HEK293 (cell line): Measurements from ENCODE around the gene GABRB2.

Source experiments
- CTCF ChIA-PET: fragments of 350-600 bp; formaldehyde crosslinking; extraction: SDS; loops from one replicate; lab custom pipeline; 2021; ENCODE audit warnings: antibody characterized with exemption; lab: Yijun Ruan, JAX
- POLR2A ChIA-PET: fragments of 300-600 bp; formaldehyde crosslinking; extraction: SDS; loops from one replicate; lab custom pipeline; 2020; ENCODE audit warnings: antibody characterized with exemption, inconsistent platforms; lab: Yijun Ruan, JAX
- H3K27ac ChIP-seq: fragments of 200-500 bp; sonication (Bioruptor generic); 2 replicates; pipeline ENCODE4 v1.5.1; 2014; ENCODE audit warnings: low read depth, low read length, control low read depth, inconsistent platforms; ENCODE audit errors: extremely low read depth
- H3K36me3 ChIP-seq, 2 experiments: fragments of 200-500 bp in 1 of 2; sonication (Bioruptor generic) in 1 of 2; 1 replicate in 1 of 2; 2 replicates in 1 of 2; pipeline ENCODE4 v1.5.1; 2014 to 2017; ENCODE audit warnings: inconsistent platforms in 2 of 2, low read length in 2 of 2; ENCODE audit not compliant: control insufficient read depth in 2 of 2, insufficient read depth in 1 of 2
- H3K4me1 ChIP-seq: fragments of 200-500 bp; sonication (Bioruptor generic); 2 replicates; pipeline ENCODE4 v1.5.1; 2014; ENCODE audit warnings: mild to moderate bottlenecking, low read length, inconsistent platforms; ENCODE audit not compliant: control insufficient read depth, insufficient read depth
- H3K4me3 ChIP-seq: 2 replicates; pipeline ENCODE4 v1.5.1; 2011; ENCODE audit warnings: low read depth, mild to moderate bottlenecking, control low read depth, low read length, moderate library complexity
- H3K9me3 ChIP-seq: fragments of 200-500 bp; sonication (Bioruptor generic); 2 replicates; pipeline ENCODE4 v1.5.1; 2014; ENCODE audit warnings: low read depth, low read length, inconsistent platforms; ENCODE audit not compliant: control insufficient read depth, insufficient read depth
- GLIS2 ChIP-seq: fragments of 450-650 bp; formaldehyde crosslinking; IDR thresholded peaks from 2 replicates; pipeline ENCODE4 v1.5.1; 2016; ENCODE audit warnings: missing biosample characterization, missing genetic modification characterization
- SP3 ChIP-seq: fragments of 450-650 bp; formaldehyde crosslinking; IDR thresholded peaks from 2 replicates; pipeline ENCODE4 v1.5.1; 2016; ENCODE audit warnings: missing biosample characterization, missing genetic modification characterization
- SP7 ChIP-seq: fragments of 450-650 bp; formaldehyde crosslinking; IDR thresholded peaks from 2 replicates; pipeline ENCODE4 v1.5.1; 2016; ENCODE audit warnings: missing biosample characterization, missing genetic modification characterization
- ZBTB21 ChIP-seq: fragments of 450-650 bp; formaldehyde crosslinking; IDR thresholded peaks from 2 replicates; pipeline ENCODE4 v1.5.1; 2017; ENCODE audit warnings: missing biosample characterization, missing genetic modification characterization
- ZFP69B ChIP-seq: fragments of 450-650 bp; formaldehyde crosslinking; IDR thresholded peaks from 2 replicates; pipeline ENCODE4 v1.5.1; 2016; ENCODE audit warnings: missing biosample characterization, missing genetic modification characterization
- ZNF146 ChIP-seq: fragments of 450-650 bp; formaldehyde crosslinking; IDR thresholded peaks from 2 replicates; pipeline ENCODE4 v1.5.1; 2016; ENCODE audit warnings: missing biosample characterization, missing genetic modification characterization
- ZNF211 ChIP-seq: fragments of 450-650 bp; formaldehyde crosslinking; IDR thresholded peaks from 2 replicates; pipeline ENCODE4 v1.5.1; 2016; ENCODE audit warnings: low read depth, missing biosample characterization, missing genetic modification characterization
- ZNF248 ChIP-seq: fragments of 450-650 bp; formaldehyde crosslinking; IDR thresholded peaks from 2 replicates; pipeline ENCODE4 v1.5.1; 2017; ENCODE audit warnings: missing biosample characterization, missing genetic modification characterization
- ZNF501 ChIP-seq: fragments of 450-650 bp; formaldehyde crosslinking; IDR thresholded peaks from 2 replicates; pipeline ENCODE4 v1.5.1; 2016; ENCODE audit warnings: missing biosample characterization, missing genetic modification characterization
- ZNF530 ChIP-seq: fragments of 450-650 bp; formaldehyde crosslinking; IDR thresholded peaks from 2 replicates; pipeline ENCODE4 v1.5.1; 2016; ENCODE audit warnings: low read depth, missing biosample characterization, missing genetic modification characterization
- ZNF664 ChIP-seq: fragments of 450-650 bp; formaldehyde crosslinking; IDR thresholded peaks from 2 replicates; pipeline ENCODE4 v1.5.1; 2016; ENCODE audit warnings: missing biosample characterization, missing genetic modification characterization
- TF ChIP-seq, protein P1 (sequence below): fragments of 450-650 bp; formaldehyde crosslinking; IDR thresholded peaks from 2 replicates; pipeline ENCODE4 v1.5.1; 2016; ENCODE audit warnings: missing biosample characterization, missing genetic modification characterization, borderline replicate concordance
- TF ChIP-seq, protein P2 (sequence below): fragments of 450-650 bp; formaldehyde crosslinking; IDR thresholded peaks from 2 replicates; pipeline ENCODE4 v1.5.1; 2016; ENCODE audit warnings: missing biosample characterization, missing genetic modification characterization, borderline replicate concordance
- TF ChIP-seq, protein P3 (sequence below): sonication (generic); formaldehyde crosslinking; IDR thresholded peaks from 2 replicates; pipeline ENCODE4 v1.8.1; 2022; ENCODE audit warnings: mild to moderate bottlenecking, moderate library complexity, missing genetic modification reagents
- TF ChIP-seq, protein P4 (sequence below): fragments of 450-650 bp; formaldehyde crosslinking; IDR thresholded peaks from 2 replicates; pipeline ENCODE4 v1.5.1; 2016; ENCODE audit warnings: missing biosample characterization, missing genetic modification characterization, low read depth
- TF ChIP-seq, protein P5 (sequence below): fragments of 450-650 bp; formaldehyde crosslinking; IDR thresholded peaks from 2 replicates; pipeline ENCODE4 v1.5.1; 2017; ENCODE audit warnings: missing biosample characterization, missing genetic modification characterization
- TF ChIP-seq, protein P6 (sequence below): fragments of 450-650 bp; formaldehyde crosslinking; IDR thresholded peaks from 2 replicates; pipeline ENCODE4 v1.5.1; 2016; ENCODE audit warnings: missing biosample characterization, missing genetic modification characterization
- TF ChIP-seq, protein P7 (sequence below): IDR thresholded peaks from 2 replicates; pipeline ENCODE4 v1.6.1; 2011; ENCODE audit warnings: mild to moderate bottlenecking, low read depth, low read length, borderline replicate concordance

Gene GABRB2

DNA sequence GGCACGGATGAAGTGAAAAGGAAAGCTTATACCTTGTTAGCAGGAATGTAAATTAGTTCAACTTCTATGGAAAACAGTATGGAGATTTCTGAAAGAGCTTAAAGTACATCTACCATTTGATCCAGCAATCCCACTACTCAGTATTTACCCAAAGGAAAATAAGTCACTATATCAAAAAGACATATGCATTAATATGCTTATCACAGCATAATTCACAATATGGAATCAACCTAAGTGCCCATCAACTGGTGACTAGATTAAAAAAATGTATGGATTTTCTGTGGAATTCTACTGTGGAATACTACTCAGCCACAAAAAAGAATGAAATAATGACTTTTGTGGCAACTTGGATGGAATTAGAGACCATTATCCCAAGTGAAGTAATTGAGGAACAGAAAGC is 279.6 kb downstream of the GABRB2 start (continued):
- TF ChIP-seq, protein P1, sequence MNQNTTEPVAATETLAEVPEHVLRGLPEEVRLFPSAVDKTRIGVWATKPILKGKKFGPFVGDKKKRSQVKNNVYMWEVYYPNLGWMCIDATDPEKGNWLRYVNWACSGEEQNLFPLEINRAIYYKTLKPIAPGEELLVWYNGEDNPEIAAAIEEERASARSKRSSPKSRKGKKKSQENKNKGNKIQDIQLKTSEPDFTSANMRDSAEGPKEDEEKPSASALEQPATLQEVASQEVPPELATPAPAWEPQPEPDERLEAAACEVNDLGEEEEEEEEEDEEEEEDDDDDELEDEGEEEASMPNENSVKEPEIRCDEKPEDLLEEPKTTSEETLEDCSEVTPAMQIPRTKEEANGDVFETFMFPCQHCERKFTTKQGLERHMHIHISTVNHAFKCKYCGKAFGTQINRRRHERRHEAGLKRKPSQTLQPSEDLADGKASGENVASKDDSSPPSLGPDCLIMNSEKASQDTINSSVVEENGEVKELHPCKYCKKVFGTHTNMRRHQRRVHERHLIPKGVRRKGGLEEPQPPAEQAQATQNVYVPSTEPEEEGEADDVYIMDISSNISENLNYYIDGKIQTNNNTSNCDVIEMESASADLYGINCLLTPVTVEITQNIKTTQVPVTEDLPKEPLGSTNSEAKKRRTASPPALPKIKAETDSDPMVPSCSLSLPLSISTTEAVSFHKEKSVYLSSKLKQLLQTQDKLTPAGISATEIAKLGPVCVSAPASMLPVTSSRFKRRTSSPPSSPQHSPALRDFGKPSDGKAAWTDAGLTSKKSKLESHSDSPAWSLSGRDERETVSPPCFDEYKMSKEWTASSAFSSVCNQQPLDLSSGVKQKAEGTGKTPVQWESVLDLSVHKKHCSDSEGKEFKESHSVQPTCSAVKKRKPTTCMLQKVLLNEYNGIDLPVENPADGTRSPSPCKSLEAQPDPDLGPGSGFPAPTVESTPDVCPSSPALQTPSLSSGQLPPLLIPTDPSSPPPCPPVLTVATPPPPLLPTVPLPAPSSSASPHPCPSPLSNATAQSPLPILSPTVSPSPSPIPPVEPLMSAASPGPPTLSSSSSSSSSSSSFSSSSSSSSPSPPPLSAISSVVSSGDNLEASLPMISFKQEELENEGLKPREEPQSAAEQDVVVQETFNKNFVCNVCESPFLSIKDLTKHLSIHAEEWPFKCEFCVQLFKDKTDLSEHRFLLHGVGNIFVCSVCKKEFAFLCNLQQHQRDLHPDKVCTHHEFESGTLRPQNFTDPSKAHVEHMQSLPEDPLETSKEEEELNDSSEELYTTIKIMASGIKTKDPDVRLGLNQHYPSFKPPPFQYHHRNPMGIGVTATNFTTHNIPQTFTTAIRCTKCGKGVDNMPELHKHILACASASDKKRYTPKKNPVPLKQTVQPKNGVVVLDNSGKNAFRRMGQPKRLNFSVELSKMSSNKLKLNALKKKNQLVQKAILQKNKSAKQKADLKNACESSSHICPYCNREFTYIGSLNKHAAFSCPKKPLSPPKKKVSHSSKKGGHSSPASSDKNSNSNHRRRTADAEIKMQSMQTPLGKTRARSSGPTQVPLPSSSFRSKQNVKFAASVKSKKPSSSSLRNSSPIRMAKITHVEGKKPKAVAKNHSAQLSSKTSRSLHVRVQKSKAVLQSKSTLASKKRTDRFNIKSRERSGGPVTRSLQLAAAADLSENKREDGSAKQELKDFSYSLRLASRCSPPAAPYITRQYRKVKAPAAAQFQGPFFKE: no peak
- TF ChIP-seq, protein P2, sequence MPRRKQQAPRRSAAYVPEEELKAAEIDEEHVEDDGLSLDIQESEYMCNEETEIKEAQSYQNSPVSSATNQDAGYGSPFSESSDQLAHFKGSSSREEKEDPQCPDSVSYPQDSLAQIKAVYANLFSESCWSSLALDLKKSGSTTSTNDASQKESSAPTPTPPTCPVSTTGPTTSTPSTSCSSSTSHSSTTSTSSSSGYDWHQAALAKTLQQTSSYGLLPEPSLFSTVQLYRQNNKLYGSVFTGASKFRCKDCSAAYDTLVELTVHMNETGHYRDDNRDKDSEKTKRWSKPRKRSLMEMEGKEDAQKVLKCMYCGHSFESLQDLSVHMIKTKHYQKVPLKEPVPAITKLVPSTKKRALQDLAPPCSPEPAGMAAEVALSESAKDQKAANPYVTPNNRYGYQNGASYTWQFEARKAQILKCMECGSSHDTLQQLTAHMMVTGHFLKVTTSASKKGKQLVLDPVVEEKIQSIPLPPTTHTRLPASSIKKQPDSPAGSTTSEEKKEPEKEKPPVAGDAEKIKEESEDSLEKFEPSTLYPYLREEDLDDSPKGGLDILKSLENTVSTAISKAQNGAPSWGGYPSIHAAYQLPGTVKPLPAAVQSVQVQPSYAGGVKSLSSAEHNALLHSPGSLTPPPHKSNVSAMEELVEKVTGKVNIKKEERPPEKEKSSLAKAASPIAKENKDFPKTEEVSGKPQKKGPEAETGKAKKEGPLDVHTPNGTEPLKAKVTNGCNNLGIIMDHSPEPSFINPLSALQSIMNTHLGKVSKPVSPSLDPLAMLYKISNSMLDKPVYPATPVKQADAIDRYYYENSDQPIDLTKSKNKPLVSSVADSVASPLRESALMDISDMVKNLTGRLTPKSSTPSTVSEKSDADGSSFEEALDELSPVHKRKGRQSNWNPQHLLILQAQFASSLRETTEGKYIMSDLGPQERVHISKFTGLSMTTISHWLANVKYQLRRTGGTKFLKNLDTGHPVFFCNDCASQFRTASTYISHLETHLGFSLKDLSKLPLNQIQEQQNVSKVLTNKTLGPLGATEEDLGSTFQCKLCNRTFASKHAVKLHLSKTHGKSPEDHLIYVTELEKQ (tag by site-specific recombination): no peak
- no peak for TF ChIP-seq ZNF248 (tag by site-specific recombination)
- TF ChIP-seq, protein P3, sequence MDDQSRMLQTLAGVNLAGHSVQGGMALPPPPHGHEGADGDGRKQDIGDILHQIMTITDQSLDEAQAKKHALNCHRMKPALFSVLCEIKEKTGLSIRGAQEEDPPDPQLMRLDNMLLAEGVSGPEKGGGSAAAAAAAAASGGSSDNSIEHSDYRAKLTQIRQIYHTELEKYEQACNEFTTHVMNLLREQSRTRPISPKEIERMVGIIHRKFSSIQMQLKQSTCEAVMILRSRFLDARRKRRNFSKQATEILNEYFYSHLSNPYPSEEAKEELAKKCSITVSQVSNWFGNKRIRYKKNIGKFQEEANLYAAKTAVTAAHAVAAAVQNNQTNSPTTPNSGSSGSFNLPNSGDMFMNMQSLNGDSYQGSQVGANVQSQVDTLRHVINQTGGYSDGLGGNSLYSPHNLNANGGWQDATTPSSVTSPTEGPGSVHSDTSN: no peak
- TF ChIP-seq ZFP69B (tag by site-specific recombination): no peak
- TF ChIP-seq ZNF530: no peak
- TF ChIP-seq, protein P4, sequence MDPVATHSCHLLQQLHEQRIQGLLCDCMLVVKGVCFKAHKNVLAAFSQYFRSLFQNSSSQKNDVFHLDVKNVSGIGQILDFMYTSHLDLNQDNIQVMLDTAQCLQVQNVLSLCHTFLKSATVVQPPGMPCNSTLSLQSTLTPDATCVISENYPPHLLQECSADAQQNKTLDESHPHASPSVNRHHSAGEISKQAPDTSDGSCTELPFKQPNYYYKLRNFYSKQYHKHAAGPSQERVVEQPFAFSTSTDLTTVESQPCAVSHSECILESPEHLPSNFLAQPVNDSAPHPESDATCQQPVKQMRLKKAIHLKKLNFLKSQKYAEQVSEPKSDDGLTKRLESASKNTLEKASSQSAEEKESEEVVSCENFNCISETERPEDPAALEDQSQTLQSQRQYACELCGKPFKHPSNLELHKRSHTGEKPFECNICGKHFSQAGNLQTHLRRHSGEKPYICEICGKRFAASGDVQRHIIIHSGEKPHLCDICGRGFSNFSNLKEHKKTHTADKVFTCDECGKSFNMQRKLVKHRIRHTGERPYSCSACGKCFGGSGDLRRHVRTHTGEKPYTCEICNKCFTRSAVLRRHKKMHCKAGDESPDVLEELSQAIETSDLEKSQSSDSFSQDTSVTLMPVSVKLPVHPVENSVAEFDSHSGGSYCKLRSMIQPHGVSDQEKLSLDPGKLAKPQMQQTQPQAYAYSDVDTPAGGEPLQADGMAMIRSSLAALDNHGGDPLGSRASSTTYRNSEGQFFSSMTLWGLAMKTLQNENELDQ (tag by site-specific recombination): no peak
- TF ChIP-seq ZNF664: no peak

DNA sequence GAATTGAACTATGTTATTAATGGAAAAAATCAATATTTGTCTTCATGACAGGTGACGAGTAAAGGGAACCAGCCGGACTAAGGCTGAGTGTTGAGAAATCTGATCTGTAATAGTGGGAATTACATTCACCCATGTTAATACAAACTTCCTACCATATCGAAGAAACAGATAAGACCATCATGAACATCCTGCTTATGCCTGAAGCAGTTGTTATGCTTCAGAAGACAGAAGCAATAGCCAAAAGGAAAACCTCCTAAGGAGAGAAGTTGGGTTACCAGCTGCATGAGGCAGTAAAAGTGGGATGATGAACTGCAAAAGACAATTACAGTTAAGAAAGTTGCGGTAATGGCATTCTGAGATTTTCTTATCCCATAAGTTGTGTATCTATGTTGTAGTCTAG is 281.5 kb downstream of the GABRB2 start:
- Histone ChIP-seq H3K36me3 (no peaks in the 10 kb centered on the region), H3K4me1 (no peaks in the 10 kb centered on the region), H3K4me3 (no peak overlapping the region), H3K9me3 (no peaks in the 10 kb centered on the region), H3K27ac (no peak overlapping the region)
- CTCF ChIA-PET: no interaction called here
- POLR2A ChIA-PET: no interaction called here
- TF ChIP-seq, protein P5, sequence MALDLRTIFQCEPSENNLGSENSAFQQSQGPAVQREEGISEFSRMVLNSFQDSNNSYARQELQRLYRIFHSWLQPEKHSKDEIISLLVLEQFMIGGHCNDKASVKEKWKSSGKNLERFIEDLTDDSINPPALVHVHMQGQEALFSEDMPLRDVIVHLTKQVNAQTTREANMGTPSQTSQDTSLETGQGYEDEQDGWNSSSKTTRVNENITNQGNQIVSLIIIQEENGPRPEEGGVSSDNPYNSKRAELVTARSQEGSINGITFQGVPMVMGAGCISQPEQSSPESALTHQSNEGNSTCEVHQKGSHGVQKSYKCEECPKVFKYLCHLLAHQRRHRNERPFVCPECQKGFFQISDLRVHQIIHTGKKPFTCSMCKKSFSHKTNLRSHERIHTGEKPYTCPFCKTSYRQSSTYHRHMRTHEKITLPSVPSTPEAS (tag by site-specific recombination): no peak
- TF ChIP-seq, protein P6, sequence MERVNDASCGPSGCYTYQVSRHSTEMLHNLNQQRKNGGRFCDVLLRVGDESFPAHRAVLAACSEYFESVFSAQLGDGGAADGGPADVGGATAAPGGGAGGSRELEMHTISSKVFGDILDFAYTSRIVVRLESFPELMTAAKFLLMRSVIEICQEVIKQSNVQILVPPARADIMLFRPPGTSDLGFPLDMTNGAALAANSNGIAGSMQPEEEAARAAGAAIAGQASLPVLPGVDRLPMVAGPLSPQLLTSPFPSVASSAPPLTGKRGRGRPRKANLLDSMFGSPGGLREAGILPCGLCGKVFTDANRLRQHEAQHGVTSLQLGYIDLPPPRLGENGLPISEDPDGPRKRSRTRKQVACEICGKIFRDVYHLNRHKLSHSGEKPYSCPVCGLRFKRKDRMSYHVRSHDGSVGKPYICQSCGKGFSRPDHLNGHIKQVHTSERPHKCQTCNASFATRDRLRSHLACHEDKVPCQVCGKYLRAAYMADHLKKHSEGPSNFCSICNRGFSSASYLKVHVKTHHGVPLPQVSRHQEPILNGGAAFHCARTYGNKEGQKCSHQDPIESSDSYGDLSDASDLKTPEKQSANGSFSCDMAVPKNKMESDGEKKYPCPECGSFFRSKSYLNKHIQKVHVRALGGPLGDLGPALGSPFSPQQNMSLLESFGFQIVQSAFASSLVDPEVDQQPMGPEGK (tag by site-specific recombination): no peak
- TF ChIP-seq ZNF146 (tag by site-specific recombination): no peak
- no peak for TF ChIP-seq GLIS2 (tag by site-specific recombination)
- TF ChIP-seq, protein P7, sequence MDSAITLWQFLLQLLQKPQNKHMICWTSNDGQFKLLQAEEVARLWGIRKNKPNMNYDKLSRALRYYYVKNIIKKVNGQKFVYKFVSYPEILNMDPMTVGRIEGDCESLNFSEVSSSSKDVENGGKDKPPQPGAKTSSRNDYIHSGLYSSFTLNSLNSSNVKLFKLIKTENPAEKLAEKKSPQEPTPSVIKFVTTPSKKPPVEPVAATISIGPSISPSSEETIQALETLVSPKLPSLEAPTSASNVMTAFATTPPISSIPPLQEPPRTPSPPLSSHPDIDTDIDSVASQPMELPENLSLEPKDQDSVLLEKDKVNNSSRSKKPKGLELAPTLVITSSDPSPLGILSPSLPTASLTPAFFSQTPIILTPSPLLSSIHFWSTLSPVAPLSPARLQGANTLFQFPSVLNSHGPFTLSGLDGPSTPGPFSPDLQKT: no peak
- no peak for TF ChIP-seq ZNF501 (tag by site-specific recombination)
- no peak for TF ChIP-seq SP3 (tag by site-specific recombination)
- TF ChIP-seq ZBTB21: no peak
- no peak for TF ChIP-seq SP7 (tag by site-specific recombination)
- no peak for TF ChIP-seq ZNF211 (tag by site-specific recombination)
